Kidney glomerular epithelial cell (primary cell): ENCODE results near the gene ASMTL.
"Not testable (repeated sequence)": the region's sequence is repeated elsewhere in the genome, so short reads cannot be mapped to it uniquely, and the experiment has no call there.

Source experiments
- DNase-seq: peaks from one replicate; lab custom pipeline; 2025; lab: John Stamatoyannopoulos, UW

Gene ASMTL

DNA sequence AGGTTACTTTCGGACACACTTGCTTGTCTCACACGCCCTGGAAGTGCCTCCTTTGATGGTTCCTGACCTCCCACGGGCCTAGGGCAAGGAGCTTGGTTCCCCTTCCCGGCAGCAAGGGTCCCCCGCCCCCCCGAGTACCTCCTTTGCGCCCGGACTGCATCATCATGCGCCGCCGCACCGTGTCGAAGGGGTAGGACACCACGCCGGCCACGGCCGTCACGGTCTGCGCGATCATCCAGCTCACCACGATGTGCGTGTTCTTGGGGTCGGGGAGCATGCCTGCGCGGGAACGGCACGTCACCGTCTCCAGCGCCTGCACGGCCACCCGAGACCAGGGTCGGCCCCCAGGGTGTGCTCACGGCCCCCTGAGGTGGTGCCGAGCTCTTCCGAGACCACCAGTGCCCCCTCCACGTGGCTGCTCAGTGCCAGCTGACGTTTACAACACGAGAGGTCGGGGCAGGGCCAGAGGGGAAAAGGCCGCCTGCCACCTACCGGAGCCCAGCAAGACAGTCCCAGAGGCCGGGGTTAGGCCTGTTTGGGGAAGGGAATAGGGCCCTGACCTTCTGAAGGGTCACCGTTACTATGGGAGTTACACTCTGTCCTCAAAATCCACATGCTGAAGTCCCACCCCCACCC, 65.5 kb downstream of the ASMTL start:
- no peak for DNase-seq

DNA sequence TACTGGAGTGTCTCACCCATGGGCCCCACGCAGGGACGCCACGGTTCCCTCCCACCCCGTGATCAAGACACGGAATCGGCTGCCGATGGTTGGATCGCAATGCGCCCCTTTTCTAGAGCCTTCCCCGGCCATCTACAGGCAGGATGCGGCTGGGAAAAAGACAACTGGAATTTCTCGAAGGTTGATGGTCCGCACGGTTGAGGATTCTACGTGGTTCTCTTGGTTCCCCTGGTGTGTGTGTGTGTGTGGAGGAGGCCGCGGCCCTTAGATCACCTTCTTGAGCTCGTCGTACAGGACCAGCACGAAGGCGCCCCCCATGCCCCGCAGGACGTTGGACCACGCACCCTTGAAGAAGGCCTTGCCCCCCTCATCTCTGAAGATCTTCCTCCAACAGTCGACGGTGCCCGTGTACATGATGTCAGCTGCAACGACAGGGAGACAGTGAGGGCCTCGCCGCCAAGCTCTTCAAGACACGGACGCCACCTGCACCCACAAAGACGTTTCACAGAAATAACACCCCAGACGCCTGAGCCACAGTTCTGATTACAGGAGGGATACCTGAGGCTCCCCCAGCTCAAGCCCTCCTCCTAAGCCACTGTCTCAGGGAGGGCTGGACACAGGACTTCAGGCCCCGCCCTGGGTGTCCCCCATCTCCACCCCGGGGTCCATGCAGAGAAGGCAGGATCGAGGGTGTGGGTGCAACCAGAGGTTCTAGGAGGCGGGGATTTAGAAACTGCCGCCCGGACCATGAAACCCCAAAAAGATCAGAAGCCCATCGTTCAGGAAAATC, 66.2 kb downstream of the ASMTL start:
- DNase-seq, result no peak

DNA sequence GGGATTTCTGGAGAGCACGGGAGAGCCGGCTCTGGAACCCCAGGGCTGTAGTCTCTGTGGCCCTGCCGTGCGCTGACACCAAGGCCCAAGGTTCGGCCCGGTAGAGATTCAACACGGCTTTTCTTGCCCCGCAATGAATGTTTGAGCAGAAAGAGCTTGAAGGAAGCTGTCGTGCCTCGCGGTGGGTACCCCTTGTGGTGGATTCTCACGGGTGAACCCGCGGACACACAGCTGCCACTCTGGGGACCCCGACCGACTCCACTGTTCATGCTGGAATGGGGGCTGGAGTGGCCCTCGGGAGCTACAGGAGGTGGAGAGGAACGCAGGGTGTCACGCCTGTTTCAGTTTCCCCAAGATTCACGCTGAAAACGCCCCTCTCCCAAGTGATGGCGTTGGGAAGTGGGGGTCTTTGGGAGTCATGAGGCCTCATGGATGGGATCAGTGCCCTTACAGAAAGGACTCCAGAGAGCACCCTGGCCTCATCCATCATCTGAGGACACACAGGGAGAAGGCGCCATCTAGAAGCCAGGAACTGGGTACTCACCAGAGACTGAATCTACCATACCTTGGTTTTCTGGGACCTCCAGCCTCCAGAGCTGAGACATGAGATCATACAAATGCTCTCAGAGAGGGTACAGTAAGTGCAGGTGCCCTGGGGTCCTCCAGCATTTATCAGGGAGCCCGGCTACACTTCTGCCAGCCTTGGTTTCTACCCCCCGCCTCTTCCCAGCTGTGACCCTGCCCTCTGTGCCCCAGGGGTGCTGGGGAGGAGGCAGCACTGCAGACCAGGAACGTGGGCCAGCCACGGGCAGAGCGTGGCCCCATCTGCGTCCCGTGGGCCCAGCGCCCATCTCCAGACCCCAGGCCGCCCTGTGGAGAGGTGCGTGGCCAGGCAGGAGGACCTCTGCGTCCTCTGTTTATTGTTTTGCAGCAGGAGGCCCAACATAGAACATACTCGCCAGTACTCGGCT, 67.2 kb downstream of the ASMTL start:
- no peak for DNase-seq

DNA sequence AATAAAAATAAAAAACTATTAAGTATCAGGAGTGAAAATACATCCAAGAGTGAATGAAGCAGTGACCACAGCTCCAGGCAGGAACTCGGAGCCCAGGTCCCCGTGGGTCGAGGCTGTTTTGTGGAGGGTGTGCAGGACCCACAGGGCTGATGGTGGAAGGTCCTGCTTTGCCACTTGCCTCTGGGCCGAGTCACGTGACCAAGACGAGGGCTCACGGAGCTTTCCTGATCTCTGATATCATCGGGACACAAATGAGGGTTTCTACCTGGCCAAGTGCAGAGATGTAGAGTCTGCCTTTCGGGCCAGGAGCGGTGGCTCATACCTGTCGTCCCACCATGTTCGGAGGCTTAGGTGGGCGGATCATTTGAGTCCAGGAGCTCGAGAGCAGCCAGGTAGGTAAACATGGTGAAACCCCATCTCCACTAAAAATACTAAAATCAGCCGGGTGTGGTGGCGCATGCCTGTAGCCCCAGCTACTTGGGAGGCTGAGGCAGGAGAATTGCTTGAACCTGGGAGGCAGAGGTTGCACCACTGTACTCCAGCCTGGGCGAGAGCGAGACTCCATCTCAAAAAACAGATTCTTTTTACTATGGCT, 68.0 kb downstream of the ASMTL start:
- no peak for DNase-seq

DNA sequence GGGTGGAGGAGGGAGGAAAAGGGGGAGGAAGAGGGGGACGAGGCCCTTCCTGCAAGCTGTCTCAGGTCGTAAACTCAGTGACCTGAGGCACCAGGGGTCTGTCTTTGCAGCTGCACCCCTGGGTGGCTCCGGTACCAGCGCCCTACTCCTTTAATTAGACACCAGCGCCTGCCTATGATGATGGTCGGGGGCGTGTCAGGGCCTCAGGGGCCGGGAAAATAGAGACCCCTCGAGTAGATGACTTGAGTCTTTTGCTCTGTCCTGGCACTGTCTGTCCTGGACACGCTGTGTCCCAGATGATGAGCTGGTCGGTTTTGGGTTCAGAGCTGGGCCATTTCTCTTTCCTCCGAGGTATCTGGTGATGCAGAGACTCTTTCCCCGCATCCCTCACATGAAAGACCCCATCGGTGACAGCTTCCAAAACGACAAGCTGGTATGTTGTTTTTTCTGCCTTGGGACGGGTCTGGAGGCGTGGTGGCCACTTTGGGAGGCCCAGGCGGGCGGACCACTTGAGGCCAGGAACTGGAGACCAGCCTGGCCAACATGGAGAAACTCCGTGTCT, 72.0 kb downstream of the ASMTL start:
- no peak for DNase-seq

DNA sequence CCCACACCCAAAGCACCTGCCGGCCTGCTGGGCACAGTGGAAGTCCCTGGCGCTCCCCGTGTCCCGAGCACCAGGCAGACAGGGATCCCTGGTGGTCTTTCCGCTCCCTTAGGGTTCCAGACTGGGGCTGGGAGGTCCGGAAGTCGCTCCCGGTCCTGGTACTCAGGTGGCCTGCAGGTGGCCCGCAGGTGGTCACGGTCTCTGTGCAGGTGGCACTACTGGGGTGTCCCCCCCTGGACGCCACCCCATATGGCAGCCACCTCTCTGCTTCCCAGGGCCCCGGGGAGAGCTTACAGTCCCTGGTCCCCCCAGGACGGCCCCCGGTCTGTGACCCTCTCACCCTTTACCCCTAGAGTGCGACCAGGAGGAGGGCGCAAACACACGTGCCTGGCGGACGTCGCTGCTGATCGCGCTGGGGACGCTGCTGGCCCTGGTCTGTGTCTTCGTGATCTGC, 74.4 kb downstream of the ASMTL start:
- DNase-seq, result no peak

DNA sequence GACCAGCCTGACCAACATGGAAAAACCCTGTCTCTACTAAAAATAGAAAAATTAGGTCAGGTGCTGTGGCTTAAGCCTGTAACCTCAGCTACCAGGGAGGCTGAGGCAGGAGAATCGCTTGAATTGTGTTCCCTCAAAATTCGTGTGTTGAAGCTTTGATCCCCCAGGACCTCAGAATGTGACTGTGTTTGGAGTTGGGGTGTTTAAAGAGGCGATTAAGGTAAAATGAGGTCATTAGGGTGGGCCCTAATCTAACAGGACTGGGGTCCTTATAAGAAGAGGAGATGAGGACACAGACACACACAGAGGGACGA, 84.4 kb downstream of the ASMTL start:
- DNase-seq, result no peak

DNA sequence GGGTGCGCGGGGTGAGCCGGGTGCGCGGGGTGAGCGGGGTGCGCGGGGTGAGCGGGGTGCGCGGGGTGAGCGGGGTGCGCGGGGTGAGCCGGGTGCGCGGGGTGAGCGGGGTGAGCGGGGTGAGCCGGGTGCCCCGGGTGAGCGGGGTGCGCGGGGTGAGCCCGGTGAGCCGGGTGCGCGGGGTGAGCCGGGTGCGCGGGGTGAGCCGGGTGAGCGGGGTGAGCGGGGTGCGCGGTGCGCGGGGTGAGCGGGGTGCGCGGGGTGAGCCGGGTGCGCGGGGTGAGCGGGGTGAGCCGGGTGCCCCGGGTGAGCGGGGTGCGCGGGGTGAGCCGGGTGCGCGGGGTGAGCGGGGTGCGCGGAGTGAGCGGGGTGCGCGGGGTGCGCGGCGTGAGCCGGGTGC, 86.3 kb downstream of the ASMTL start:
- DNase-seq, result not testable (repeated sequence)

DNA sequence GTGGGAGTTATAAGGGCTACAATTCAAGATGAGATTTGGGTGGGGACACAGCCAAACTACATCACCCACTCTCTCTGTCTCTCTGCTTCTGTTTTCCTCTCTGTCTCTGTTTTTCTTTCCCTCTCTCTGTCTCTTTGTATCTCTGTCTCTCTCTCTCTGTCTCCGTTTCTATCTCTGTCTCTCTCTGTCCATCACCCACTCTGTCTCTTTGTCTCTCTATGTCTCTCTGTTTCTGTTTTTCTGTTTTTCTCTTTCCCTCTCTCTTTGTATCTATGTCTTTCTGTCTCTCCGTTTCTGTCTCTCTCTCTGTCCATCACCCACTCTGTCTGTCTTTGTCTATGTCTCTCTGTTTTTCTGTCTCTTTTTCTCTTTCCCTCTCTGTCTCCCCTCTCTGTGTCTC, 90.8 kb downstream of the ASMTL start:
- DNase-seq, result no peak

DNA sequence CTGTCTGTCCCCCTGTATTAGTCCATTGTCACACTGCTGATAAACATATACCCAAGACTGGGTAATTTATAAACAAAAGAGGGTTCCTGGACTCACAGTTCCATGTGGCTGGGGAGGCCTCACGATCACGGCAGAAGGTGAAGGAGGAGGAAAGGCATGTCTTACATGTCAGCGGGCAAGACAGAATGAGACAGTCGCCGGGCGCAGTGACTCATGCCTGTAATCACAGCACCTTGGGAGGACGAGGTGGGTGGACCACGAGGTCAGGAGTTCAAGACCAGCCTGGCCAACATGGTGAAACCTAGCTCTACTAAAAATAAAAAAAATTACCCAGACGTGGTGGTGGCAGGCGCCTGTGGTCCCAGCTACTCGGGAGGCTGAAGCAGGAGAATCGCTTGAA, 91.4 kb downstream of the ASMTL start:
- DNase-seq, result no peak

DNA sequence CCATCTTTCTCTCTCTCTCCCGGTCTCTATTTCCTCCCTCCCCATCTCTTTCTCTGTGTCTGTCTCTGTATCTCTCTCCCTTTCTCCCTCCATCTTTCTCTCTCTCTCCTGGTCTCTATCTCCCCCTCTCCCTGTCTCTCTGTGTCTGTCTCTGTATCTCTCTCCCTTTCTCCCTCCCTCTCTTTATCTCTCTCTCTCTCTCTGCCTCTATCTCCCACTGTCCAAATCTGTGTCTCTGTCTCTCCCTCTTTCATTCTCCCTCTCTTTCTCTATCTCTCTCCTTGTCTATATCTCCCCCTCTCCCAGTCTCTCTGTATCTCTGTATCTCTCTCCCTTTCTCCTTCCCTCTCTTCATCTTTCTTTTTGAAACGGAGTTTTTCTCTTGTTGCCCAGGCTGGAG, 92.5 kb downstream of the ASMTL start:
- DNase-seq, result no peak

DNA sequence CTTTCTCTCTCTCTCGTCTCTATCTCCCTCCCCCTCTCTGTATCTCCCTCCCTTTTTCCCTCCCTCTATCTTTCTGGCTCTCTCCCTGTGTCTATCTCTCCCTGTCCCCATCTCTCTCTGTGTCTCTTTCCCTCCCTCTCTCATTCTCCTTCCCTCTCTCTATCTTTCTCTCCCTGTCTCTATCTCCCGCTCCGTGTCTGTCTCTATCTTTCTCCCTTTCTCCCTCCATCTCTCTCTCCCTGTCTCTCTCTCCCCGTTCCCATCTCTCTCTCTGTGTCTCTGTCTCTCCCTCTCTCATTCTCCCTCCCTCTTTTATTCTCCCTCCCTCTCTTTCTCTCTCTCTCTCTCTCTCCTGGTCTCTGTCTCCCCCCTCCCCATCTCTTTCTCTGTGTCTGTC, 93.2 kb downstream of the ASMTL start:
- DNase-seq, result no peak

DNA sequence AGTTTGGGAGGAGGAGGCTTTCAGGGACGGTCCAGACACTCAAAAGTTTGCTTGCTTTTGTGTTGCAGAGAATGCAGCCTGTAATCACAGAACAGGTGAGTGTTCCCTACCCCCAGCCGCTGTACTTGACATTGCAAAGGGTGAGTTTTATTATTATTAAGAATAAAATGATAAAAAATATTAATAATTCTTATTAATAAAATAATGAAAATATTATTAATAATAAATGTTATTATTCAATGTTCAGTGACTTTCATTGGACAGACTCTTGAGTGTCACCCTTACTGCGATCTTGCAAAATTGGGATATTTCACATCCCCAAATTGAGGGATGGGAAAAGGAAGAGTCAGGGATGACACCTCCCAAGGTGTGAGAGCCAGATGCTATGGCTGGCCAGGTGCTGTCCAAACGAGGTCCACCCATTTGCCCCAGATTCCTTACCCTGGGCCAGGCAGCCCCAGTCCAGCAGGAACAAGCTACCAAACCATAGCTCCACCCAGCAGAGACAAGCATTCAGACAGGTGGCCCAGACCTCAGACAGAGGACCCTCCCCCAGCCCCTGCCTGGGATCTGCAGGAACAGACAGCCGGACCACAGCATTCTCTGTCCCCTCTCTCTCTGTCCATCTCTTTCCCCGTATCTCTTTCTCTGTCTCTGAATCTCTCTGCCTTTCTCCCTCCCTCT, 93.8 kb downstream of the ASMTL start:
- DNase-seq, result no peak

DNA sequence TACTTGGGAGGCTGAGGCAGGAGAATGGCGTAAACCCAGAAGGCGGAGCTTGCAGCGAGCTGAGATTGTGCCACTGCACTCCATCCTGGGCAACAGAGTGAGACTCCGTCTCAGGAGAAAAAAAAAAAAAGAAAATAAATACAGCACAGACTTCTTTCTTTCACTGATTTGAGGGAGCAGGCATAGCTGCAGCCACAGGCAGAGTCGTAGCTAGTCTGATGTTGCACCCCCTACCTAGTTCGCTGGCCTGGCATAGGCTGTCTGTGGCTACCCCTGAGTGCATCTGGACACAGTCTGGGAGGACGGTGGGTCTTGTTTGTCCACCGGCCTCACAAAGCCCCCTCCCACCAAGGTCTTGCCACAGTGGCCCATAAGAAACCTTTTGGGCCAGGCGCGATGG, 94.7 kb downstream of the ASMTL start:
- no peak for DNase-seq

DNA sequence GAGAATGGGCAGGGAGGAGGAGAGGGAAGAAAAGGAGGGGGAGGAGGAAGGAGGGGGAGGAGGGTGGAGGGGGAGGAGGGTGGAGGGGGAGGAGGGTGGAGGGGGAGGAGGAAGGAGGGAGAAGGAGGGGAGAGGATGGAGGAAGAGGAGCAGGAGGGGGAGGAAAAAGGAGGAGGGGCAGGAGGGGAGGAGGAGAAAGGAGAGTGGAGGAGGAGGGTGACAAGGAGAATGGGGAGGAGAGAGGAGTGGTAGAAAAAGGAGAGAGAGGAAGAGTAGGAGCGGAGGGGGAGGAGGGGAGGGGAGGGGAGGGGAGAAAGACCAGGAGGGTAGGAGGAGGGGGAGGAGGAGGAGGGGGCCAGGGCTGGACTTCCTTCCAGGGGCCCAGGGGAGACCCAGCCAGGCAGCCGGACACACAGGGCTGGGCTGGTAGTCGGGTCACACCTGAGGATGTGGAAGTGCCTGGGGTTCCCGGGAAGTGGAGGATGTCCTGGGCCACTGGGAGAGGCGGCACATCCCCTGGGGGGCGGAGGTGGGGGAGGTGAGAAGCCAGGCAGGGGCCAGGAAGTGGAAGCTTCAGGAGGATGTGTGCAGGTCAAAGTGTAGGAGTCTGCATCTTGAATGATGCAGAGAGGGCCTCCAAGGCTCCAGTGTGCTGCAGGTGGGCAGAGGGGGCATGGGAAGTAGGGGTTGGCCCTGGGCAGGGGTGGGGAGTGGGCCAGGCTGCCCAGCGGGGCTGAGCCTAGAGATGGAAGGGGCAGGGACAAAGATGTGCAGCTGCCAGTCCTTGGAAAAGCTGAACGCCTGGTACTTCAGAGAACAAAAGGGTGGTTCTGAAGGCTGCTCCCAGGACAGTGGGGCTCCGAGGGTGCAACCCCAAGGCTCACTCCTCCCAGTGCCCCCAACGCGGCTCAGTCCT, 97.3 kb downstream of the ASMTL start:
- no peak for DNase-seq

DNA sequence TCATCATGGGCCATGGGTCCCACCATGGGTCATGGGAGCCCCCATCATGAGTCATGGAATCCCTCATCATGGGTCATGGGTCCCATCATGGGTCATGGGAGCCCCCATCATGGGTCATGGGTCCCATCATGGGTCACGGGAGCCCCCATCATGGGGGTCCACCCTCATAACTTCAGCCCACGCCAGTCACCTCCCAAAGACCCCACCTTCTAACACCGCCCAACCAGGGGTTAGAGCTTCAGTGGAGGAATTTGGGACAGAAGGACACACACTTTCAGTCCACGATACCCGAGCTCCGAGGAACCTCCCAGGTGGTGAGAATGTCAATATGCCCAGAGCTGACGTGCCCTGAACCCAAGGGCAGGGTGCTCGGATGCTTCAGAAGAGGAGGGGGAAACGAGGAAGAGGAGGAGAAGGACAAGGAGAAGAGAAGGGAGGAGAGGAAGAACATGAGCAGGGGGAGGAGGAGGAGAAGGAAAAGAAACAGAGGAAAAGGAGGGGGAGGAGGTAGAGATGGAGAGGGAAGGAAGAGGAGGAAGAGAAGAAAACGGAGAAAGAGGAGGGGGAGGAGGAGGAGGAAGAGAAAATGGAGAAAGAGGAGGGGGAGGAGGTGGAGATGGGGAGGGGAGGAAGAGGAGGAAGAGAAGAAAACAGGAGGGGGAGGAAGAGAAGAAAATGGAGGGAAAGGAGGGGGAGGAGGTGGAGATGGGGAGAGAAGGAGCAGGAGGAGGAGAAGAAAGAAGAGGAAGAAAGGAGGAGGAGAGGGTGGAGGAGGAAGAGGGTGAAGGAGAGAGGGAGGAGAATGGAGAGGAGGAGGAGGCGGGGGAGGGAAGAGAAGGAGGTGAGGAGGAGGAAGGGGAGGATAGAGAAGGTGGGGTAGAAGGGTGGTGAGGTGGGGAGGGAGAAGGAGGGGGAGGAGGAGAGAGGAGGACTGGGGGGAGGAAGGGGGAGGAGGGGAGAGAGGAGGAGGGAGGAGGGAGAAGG, 98.4 kb downstream of the ASMTL start:
- DNase-seq, result no peak
